Activated CD8-positive, alpha-beta T cell treated with anti-CD3 and anti-CD28 coated beads, Interleukin-2, amount 10 ng/mL, durations not matched to agents 7 days and 5 days (primary cell): ENCODE data around the gene PRCD. TPM values are rescaled to one million over a fixed set of nuclear protein-coding genes. Genes with fewer than 3 reads are reported as not detected.
"Not testable (repeated sequence)": the region's sequence is repeated elsewhere in the genome, so short reads cannot be mapped to it uniquely, and the experiment has no call there.

ENCODE experiments used
- ATAC-seq: fragments of 150-1000 bp; cut with Tn5 transposase; one replicate; pipeline ENCODE4 v1.10.0; 2021; ENCODE audit warnings: moderate library complexity
- CTCF ChIA-PET: fragments of 350-600 bp; sonication (Branson Sonifier 250); formaldehyde crosslinking; loops from one replicate; lab custom pipeline; 2021; ENCODE audit warnings: antibody characterized with exemption; lab: Charles Lee
- POLR2A ChIA-PET: fragments of 350-600 bp; sonication (Branson Sonifier 250); formaldehyde crosslinking; loops from one replicate; lab custom pipeline; 2021; ENCODE audit warnings: antibody characterized with exemption; lab: Charles Lee
- DNase-seq: peaks from one replicate; pipeline ENCODE4 v3.0.0-alpha.2; 2020
- H3K27ac Mint-ChIP-seq: one replicate; pipeline ENCODE4 v1.8.0; 2021; ENCODE audit warnings: mild to moderate bottlenecking, mixed read lengths
- H3K27me3 Mint-ChIP-seq: one replicate; pipeline ENCODE4 v1.8.0; 2021; ENCODE audit warnings: low read depth, mixed read lengths
- H3K36me3 Mint-ChIP-seq: one replicate; pipeline ENCODE4 v1.8.0; 2021; ENCODE audit warnings: low read depth, mixed read lengths
- H3K4me1 Mint-ChIP-seq: one replicate; pipeline ENCODE4 v1.8.0; 2021; ENCODE audit warnings: low read depth, mixed read lengths
- H3K4me3 Mint-ChIP-seq: one replicate; pipeline ENCODE4 v1.8.0; 2021; ENCODE audit warnings: mild to moderate bottlenecking, mixed read lengths
- H3K9me3 Mint-ChIP-seq: one replicate; pipeline ENCODE4 v1.8.0; 2022; ENCODE audit warnings: mixed read lengths; ENCODE audit not compliant: insufficient read depth
- total RNA-seq, 2 experiments: library from RNA; stranded (reverse); gene quantifications; one replicate each; pipeline ENCODE4 v1.2.3, GENCODE V29; 2021

PRCD gene
- total RNA-seq, 2 experiments from 2014 or later = not detected

DNA sequence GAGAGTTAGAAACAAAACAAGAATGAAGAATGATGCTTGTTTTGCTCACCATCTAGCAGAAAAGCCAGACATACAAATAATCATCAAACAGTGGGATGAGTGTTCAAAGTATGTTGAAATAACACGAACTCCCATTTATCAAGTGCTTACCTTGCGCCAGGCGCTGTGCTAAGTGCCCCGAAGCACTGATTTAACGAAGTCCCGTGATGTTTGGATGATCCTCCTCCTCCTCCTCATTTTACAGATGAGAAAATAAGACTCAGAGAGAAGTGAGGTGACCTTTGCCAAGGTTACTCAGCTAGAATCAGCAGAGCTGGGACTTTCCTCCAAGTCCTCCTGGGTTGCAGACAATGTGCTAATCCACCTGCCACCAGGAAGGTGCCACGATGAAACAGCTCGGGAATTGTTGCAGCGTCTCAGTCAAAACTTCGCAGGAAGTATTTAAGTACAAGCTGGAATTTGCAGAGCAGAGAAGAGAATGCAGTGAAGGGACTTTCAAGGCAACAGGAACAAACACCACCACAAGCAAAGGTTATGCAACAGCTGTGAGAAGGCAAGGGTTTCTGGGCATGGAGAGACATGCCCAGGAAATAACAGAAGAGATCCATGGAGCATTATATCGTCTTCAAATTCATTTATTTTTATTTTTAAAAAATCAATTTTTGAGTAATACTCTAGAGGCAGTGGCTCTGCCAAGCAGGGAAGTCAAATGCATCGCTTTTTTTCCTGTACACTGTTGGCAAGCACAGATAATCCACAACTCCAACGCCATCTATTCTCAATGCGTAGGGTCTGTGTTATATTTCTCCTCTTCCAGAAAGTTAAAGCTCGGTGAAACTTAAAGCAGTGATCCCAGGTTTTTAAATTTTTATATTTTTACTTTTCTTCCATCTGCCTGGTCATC is 11.1 kb downstream of the PRCD start:
- POLR2A ChIA-PET = interaction anchor here (0.6 kb wide), 1 partner anchor 125 kb away, joined by 3 read pairs; no protein-coding TSS in a partner anchor
- Mint-ChIP-seq H3K9me3 (no peaks in the 10 kb centered on the region), H3K4me1 (peaks cover 15% of the 10 kb centered on the region), H3K4me3 (no peak overlapping the region), H3K27me3 (no peaks in the 10 kb centered on the region), H3K27ac (peak overlapping the region; percentile 3), H3K36me3 (no peaks in the 10 kb centered on the region)
- DNase-seq (no peak), ATAC-seq (no peak)
- CTCF ChIA-PET = interaction anchor here (1.1 to 2.1 kb wide), 4 partner anchors 9 to 28 kb away, joined by 3 to 17 read pairs (median 6); partner anchors contain the start of gene PRCD

DNA sequence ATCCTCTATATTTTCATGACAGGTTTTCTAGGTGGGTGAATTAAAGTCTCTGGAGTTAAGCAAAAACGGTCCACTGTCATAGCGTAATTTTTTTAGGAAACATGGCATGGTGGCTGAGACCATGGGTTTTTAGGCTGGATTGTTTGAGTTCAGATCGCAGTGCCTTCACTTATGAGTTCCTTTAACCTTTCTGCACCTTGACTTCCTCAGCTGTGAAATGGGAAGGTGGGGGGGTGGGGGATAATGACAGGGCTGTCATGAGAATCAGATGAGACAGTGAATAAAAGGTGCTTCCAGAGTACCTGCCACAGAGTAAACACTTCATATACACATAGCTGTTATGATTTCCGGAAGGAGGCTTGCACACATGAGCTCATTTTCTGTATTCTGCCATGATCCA is 11.8 kb downstream of the PRCD start:
- Mint-ChIP-seq H3K9me3 (no peaks in the 10 kb centered on the region), H3K36me3 (no peaks in the 10 kb centered on the region), H3K4me1 (peaks cover 19% of the 10 kb centered on the region), H3K27me3 (no peaks in the 10 kb centered on the region), H3K27ac (no peak overlapping the region), H3K4me3 (no peak overlapping the region)
- DNase-seq (no peak), ATAC-seq (no peak)
- ChIA-PET POLR2A (no interaction called here), CTCF (interaction anchor here (1.1 to 2.1 kb wide), 5 partner anchors 8 to 29 kb away, joined by 3 to 17 read pairs (median 5); partner anchors contain the start of gene PRCD)

DNA sequence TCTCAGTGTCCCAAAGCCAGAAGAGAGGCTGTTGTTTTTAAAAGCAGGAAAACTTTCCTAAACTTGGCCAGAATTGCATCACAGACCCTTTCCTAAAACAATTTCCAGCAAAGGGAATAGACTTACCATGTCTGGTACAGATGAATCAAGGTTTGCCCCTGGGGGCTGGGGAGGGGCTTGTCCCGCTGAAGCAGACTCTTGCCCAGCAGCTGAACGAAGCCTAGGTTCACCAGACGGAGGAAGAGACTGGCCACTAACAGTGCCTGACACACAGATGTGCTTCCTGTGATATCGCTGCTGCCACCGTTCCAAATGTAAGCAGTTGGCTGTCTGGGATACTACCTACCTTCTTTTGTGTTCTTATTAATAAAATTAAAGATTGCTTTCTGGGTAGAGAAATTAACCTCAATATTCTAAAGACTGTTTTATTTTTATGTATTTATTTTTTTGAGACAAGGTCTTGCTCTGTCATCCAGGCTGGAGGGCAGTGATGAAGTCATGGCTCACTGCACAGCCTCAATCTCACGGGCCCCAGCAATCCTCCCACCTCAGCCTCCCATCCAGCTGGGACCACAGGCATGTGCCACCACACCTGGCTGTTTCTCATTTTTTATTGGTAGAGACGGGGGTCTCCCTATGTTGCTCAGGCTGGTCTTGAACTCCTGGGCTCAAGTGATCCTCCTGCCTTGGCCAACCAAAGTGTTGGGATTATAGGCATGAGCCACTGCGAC is 13.5 kb downstream of the PRCD start:
- peaks cover 26% of the 10 kb centered on the region for H3K4me1 Mint-ChIP-seq
- POLR2A ChIA-PET = interaction anchor here (0.5 kb wide), 1 partner anchor 40 kb away, joined by 3 read pairs; no protein-coding TSS in a partner anchor
- no peak overlapping the region for H3K4me3 Mint-ChIP-seq
- no peak overlapping the region for H3K27ac Mint-ChIP-seq
- no peaks in the 10 kb centered on the region for H3K27me3 Mint-ChIP-seq
- H3K9me3 Mint-ChIP-seq = no peaks in the 10 kb centered on the region
- CTCF ChIA-PET = interaction anchor here (1.0 to 2.0 kb wide), 5 partner anchors 10 to 128 kb away, joined by 3 to 7 read pairs (median 4); partner anchors contain the start of gene PRCD
- peaks cover 12% of the 10 kb centered on the region for H3K36me3 Mint-ChIP-seq
- ATAC-seq (no peak), DNase-seq (no peak)

GRCh38 chr17:76554131-76554530 is 14.3 kb downstream of the PRCD start:
- Mint-ChIP-seq H3K27ac (no peak overlapping the region), H3K4me1 (peaks cover 34% of the 10 kb centered on the region), H3K36me3 (peaks cover 20% of the 10 kb centered on the region), H3K9me3 (no peaks in the 10 kb centered on the region), H3K27me3 (no peaks in the 10 kb centered on the region), H3K4me3 (no peak overlapping the region)
- DNase-seq = no peak
- POLR2A ChIA-PET = no interaction called here
- CTCF ChIA-PET = interaction anchor here (1.0 kb wide), 1 partner anchor 127 kb away, joined by 7 read pairs; no protein-coding TSS in a partner anchor
- no peak for ATAC-seq

DNA sequence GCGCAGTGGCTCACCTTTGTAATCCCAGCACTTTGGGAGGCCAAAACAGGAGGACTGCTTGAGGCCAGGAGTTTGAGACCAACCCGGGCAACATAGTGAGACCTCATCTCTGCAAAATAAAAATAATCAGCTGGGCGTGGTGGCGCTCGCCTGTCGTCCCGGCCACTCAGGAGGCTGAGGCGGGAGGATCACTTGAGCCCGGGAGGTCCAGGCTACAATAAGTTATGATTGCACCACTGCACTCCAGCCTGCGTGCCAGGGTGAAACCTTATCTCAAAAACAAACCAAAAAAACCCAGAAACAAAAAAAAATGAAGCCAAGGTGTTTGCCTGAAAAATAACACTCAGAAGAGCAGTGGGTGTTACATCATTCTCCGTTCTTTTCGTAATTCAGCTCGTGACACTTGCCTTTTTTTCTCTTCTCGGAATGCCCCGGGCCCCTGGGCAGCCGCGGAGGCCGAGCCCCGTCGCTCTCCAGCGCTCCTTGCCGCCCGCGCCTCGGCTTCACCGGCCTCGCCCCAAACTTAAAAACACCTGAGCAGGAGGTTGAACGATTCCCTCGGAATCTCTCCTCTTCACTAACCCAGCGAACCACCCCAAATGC is 17.0 kb downstream of the PRCD start:
- peak overlapping the region; percentile 100 for H3K4me3 Mint-ChIP-seq

GRCh38 chr17:76557368-76558197 is 17.7 kb downstream of the PRCD start:
- Mint-ChIP-seq H3K27me3 (no peaks in the 10 kb centered on the region), H3K36me3 (peaks cover 48% of the 10 kb centered on the region), H3K4me3 (peak overlapping the region; percentile 100), H3K27ac (peak overlapping the region; percentile 99), H3K9me3 (no peaks in the 10 kb centered on the region), H3K4me1 (peaks cover 55% of the 10 kb centered on the region)
- DNase-seq (peak; percentile 97), ATAC-seq (peak; percentile 94)
- ChIA-PET CTCF (interaction anchor here (0.6 to 6.1 kb wide), 29 partner anchors 9 to 169 kb away, joined by 3 to 82 read pairs (median 4); partner anchors contain the start of genes JMJD6, METTL23, RHBDF2 and ST6GALNAC1), POLR2A (interaction anchor here (0.6 to 1.9 kb wide), 21 partner anchors 9 to 911 kb away, joined by 3 to 12 read pairs (median 4); partner anchors contain the start of genes MFSD11, PRCD, PRPSAP1 and RHBDF2)

More for the DNA sequence above, 17.0 kb downstream of the PRCD start:
- ATAC-seq = peak; percentile 19
- POLR2A ChIA-PET = interaction anchor here (0.6 to 1.9 kb wide), 14 partner anchors 10 to 912 kb away, joined by 3 to 8 read pairs (median 4); partner anchors contain the start of genes PRCD, PRPSAP1 and RHBDF2
- H3K27ac Mint-ChIP-seq = peak overlapping the region; percentile 99
- no peak for DNase-seq
- H3K9me3 Mint-ChIP-seq = no peaks in the 10 kb centered on the region
- no peaks in the 10 kb centered on the region for H3K27me3 Mint-ChIP-seq
- peaks cover 45% of the 10 kb centered on the region for H3K36me3 Mint-ChIP-seq
- H3K4me1 Mint-ChIP-seq = peaks cover 51% of the 10 kb centered on the region
- CTCF ChIA-PET = interaction anchor here (0.8 to 6.1 kb wide), 17 partner anchors 10 to 148 kb away, joined by 3 to 82 read pairs (median 4); no protein-coding TSS in a partner anchor

DNA sequence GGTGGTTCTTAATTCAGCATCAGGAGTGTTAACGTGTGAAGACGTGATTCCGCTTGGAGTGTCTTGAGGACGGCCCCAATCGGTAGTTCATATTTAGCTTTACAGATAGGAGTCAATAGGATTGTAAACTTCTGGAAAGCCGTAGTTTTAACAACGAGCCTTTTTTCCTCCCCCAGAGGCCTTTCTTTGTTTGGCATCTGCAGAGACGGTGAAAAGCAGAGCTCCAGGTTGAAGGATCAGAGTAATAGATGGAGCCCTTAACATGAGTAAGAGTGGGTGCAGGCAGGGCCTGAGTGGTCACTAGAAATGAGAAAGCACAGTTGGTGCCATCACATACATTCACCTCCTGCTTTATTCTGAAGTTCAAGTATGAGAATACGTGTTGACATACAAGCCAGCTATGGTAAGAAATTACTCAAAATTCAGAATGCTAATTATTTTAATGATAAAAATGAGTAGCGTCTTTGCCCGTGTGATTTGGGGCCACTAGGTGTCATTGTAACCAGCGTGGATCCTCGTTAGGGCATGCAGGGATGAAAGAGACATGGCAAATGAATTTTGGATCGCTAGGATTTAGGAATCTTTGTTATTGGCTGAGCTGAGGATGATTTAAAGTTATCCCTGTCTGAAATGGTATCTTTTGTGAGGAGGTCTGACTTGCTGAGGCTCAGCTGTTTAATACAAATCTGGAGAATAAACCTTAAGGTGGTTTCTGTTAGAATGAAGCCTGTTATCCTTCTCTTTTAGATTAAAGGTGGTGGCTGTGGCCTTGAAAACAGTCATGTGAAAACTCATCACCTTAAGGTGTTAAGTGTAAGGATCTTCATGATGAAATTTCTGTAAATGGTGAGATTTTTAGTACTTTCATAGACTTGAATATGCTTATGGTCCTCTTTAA is 18.6 kb downstream of the PRCD start:
- DNase-seq = peak; percentile 41
- peaks cover 64% of the 10 kb centered on the region for H3K4me1 Mint-ChIP-seq
- ATAC-seq = no peak
- peak overlapping the region; percentile 99 for H3K27ac Mint-ChIP-seq
- no peaks in the 10 kb centered on the region for H3K9me3 Mint-ChIP-seq
- peaks cover 57% of the 10 kb centered on the region for H3K36me3 Mint-ChIP-seq
- peak overlapping the region; percentile 100 for H3K4me3 Mint-ChIP-seq
- ChIA-PET CTCF (interaction anchor here (0.6 to 6.1 kb wide), 26 partner anchors 9 to 168 kb away, joined by 3 to 82 read pairs (median 4); partner anchors contain the start of genes JMJD6, METTL23, RHBDF2 and ST6GALNAC1), POLR2A (interaction anchor here (0.7 to 1.9 kb wide), 13 partner anchors 8 to 652 kb away, joined by 3 to 12 read pairs (median 5); partner anchors contain the start of genes MFSD11, PRCD, PRPSAP1 and SRSF2)
- H3K27me3 Mint-ChIP-seq = no peaks in the 10 kb centered on the region

DNA sequence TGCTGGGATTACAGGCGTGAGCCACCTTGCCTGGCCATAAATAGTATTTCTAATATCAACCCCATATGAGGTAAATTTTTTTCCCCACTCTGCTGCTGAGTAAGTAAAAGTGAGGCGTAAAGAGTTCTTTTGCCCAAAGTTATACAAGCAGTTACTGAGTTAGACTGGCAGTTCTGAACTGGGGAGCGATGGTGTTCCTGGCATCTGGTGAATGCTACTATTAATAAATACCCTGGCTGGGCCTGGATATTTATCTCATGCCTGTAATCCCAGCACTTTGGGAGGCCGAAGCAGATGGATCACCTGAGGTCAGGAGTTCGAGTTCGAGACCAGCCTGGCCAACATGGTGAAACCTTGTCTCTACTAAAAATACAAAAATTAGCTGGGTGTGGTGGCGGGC is 19.6 kb downstream of the PRCD start:
- DNase-seq, H3K27ac Mint-ChIP-seq, H3K27me3 Mint-ChIP-seq, H3K9me3 Mint-ChIP-seq, ATAC-seq: not testable (repeated sequence)
- CTCF ChIA-PET = interaction anchor here (0.9 to 6.1 kb wide), 13 partner anchors 8 to 157 kb away, joined by 3 to 82 read pairs (median 17); no protein-coding TSS in a partner anchor
- Mint-ChIP-seq H3K4me1 (peaks cover 65% of the 10 kb centered on the region), H3K4me3 (peak overlapping the region; percentile 100), H3K36me3 (peaks cover 57% of the 10 kb centered on the region)
- POLR2A ChIA-PET = interaction anchor here (1.8 kb wide), 1 partner anchor 112 kb away, joined by 12 read pairs; no protein-coding TSS in a partner anchor

GRCh38 chr17:76560036-76560876 is 20.4 kb downstream of the PRCD start:
- Mint-ChIP-seq H3K4me3 (peak overlapping the region; percentile 58), H3K9me3 (no peaks in the 10 kb centered on the region), H3K4me1 (peaks cover 67% of the 10 kb centered on the region), H3K36me3 (peaks cover 64% of the 10 kb centered on the region), H3K27ac (peak overlapping the region; percentile 71), H3K27me3 (no peaks in the 10 kb centered on the region)
- DNase-seq (no peak), ATAC-seq (no peak)
- CTCF ChIA-PET = interaction anchor here (0.9 to 6.1 kb wide), 8 partner anchors 9 to 156 kb away, joined by 3 to 82 read pairs (median 16); no protein-coding TSS in a partner anchor
- POLR2A ChIA-PET = interaction anchor here (0.6 kb wide), 1 partner anchor 157 kb away, joined by 3 read pairs; no protein-coding TSS in a partner anchor
